SHP77 treated with DMSO at 0.1 percent for 48 hours (cell line): Measurements from ENCODE around the gene RNF208.

Source experiments
- DNase-seq: peaks from one replicate; lab custom pipeline; 2025; lab: John Stamatoyannopoulos, UW

RNF208 gene

GRCh38 chr9:137175345-137175961 lies 46.6 kb downstream of the RNF208 start:
- no peak for DNase-seq

GRCh38 chr9:137174722-137175293 lies 47.2 kb downstream of the RNF208 start:
- no peak for DNase-seq

GRCh38 chr9:137173796-137174664 lies 48.0 kb downstream of the RNF208 start:
- DNase-seq: no peak

- peak; percentile 28 for DNase-seq
Measured at GRCh38 chr9:137172901-137173795, 48.9 kb downstream of the RNF208 start.

GRCh38 chr9:137171149-137171900 lies 50.7 kb downstream of the RNF208 start:
- no peak for DNase-seq

GRCh38 chr9:137170486-137171148 lies 51.4 kb downstream of the RNF208 start:
- no peak for DNase-seq
